SK-N-SH (cell line): ENCODE measurements around the gene CIBAR2.

ENCODE experiments used
- CTCF ChIP-seq: fragments of 200-600 bp; sonication (generic); IDR thresholded peaks from 2 replicates; pipeline ENCODE4 v1.6.1; 2017; ENCODE audit warnings: antibody characterized with exemption, mild to moderate bottlenecking, moderate library complexity
- POLR2AphosphoS5 ChIP-seq: IDR thresholded peaks from 2 replicates; pipeline ENCODE4 v1.6.1; 2012; ENCODE audit warnings: low read depth, low read length
- SIN3A ChIP-seq: IDR thresholded peaks from 2 replicates; pipeline ENCODE4 v1.6.1; 2012; ENCODE audit warnings: low read depth, mild to moderate bottlenecking, low read length, moderate library complexity, borderline replicate concordance

GRCh38 chr16:85126394-85126704 lies 14.1 kb upstream of the CIBAR2 start:
- no peak for TF ChIP-seq CTCF
- no peak for TF ChIP-seq SIN3A
- TF ChIP-seq POLR2AphosphoS5, result no peak
